Aorta (tissue), 5 donors: ENCODE measurements around the gene METAP1D. TPM values are rescaled to one million over a fixed set of nuclear protein-coding genes. Genes with fewer than 3 reads are reported as not detected.

ENCODE experiments used
- ATAC-seq: fragments of 200-7000 bp; cut with Tn5 transposase; one replicate; pipeline ENCODE4 v1.9.1; 2022; ENCODE audit warnings: moderate library complexity; ENCODE audit not compliant: low FRiP score
- DNase-seq, 2 donors: peaks; one replicate each; pipeline ENCODE4 v3.0.0-alpha.2; 2020
- H3K27ac ChIP-seq, 2 donors: one replicate each; pipeline ENCODE4 v1.5.1; 2013; ENCODE audit warnings: low read length in 2 of 2, mild to moderate bottlenecking in 2 of 2, moderate library complexity in 2 of 2, control low read depth in 1 of 2, inconsistent platforms in 1 of 2, low read depth in 1 of 2
- H3K27me3 ChIP-seq, 2 donors: one replicate each; pipeline ENCODE4 v1.6.1; 2013; ENCODE audit warnings: control low read depth in 1 of 2, low read length in 1 of 2, mild to moderate bottlenecking in 1 of 2, moderate library complexity in 1 of 2; ENCODE audit not compliant: insufficient read depth in 2 of 2, control insufficient read depth in 1 of 2
- H3K36me3 ChIP-seq, 2 donors: one replicate each; pipeline ENCODE4 v1.6.1; 2013; ENCODE audit warnings: control low read depth in 1 of 2, low read length in 1 of 2, mild to moderate bottlenecking in 1 of 2; ENCODE audit not compliant: insufficient read depth in 2 of 2, control insufficient read depth in 1 of 2
- H3K4me1 ChIP-seq, 2 donors: one replicate each; pipeline ENCODE4 v1.6.1; 2013; ENCODE audit warnings: low read length in 2 of 2, control low read depth in 1 of 2, mild to moderate bottlenecking in 1 of 2, moderate library complexity in 1 of 2; ENCODE audit not compliant: insufficient read depth in 2 of 2, control insufficient read depth in 1 of 2
- H3K4me3 ChIP-seq, 2 donors: one replicate each; pipeline ENCODE4 v1.5.1; 2013; ENCODE audit warnings: low read length in 2 of 2, control low read depth in 1 of 2, mild to moderate bottlenecking in 1 of 2
- H3K9me3 ChIP-seq: one replicate; pipeline ENCODE4 v1.6.1; 2013; ENCODE audit warnings: mild to moderate bottlenecking, low read length; ENCODE audit not compliant: control insufficient read depth
- WGBS, 2 donors: extraction: QIAGEN DNeasy Blood & Tissue Kit; methylation state at CpG; one replicate each; pipeline ENCODE4 v1.1.7; 2013; 5-methylcytosine and 5-hydroxymethylcytosine counted together
- intact Hi-C, 2 donors: fragments of 100-400 bp; cut with DNase I; formaldehyde crosslinking; loops; one replicate each; pipeline versions ENCODE4 v1.14.2 to v1.15.0; 2022
- polyA plus RNA-seq, 2 donors: library from polyadenylated mRNA; stranded (reverse); fragments of 200-250 nt; gene quantifications; one replicate each; pipeline ENCODE4 v1.2.3, GENCODE V29; 2013
- total RNA-seq, 2 donors: library from RNA; stranded (reverse); fragmentation: NEBNext Ultra II Directional; extraction: Animal tissue kit (Norgen Biotek cat#: 25700); gene quantifications; one replicate each; pipeline ENCODE4 v1.2.1, GENCODE V29; 2021
- donor health status: healthy with polysubstance abuse.
- donor health status: Bipolar disorder and iron deficiency.
- donor health status: DM: no; HTN: no; CAD: no.
- donor health status: DM: no; HTN: no; CAD: no.
- donor health status: DM: yes; HTN: yes; CAD: no.

METAP1D gene
- total and polyA plus RNA-seq, 4 donors = 2.9 to 8.0 (median 4.2) TPM

GRCh38 chr2:172074254-172074653 lies 74.5 kb downstream of the METAP1D start:
- ATAC-seq = no peak
- WGBS, 2 donors = 98% methylated on average over 1 of the region's 1 CpG
- DNase-seq = no peak
- H3K9me3 ChIP-seq = no peaks in the 10 kb centered on the region
- H3K27me3 ChIP-seq = no peaks in the 10 kb centered on the region
- H3K4me3 ChIP-seq = no peak overlapping the region
- no peaks in the 10 kb centered on the region for H3K4me1 ChIP-seq
- no peak overlapping the region for H3K27ac ChIP-seq
- no peaks in the 10 kb centered on the region for H3K36me3 ChIP-seq
- intact Hi-C loops = no loop called here

- DNase-seq = no peak
- Histone ChIP-seq H3K27ac (no peak overlapping the region), H3K4me1 (no peaks in the 10 kb centered on the region), H3K4me3 (no peak overlapping the region), H3K9me3 (no peaks in the 10 kb centered on the region), H3K27me3 (no peaks in the 10 kb centered on the region), H3K36me3 (no peaks in the 10 kb centered on the region)
- intact Hi-C loops = no loop called here
- WGBS, 2 donors = 95% methylated on average over 5 of the region's 5 CpGs
- no peak for ATAC-seq
These were observed 79.7 kb downstream of the METAP1D start for GRCh38 chr2:172079416-172079815.

- ATAC-seq = no peak
- H3K27ac ChIP-seq = no peak overlapping the region
- WGBS, 2 donors = 57 to 60% methylated on average over 38 of the region's 38 CpGs
- DNase-seq = peak in 1 of 2 donors; percentile 72
- H3K27me3 ChIP-seq = no peaks in the 10 kb centered on the region
- H3K4me3 ChIP-seq = no peak overlapping the region
- H3K9me3 ChIP-seq = no peaks in the 10 kb centered on the region
- intact Hi-C loops = no loop called here
- H3K4me1 ChIP-seq = no peaks in the 10 kb centered on the region
- H3K36me3 ChIP-seq = no peaks in the 10 kb centered on the region
These were observed 80.3 kb downstream of the METAP1D start for GRCh38 chr2:172079838-172080640.

- Histone ChIP-seq H3K27me3 (no peaks in the 10 kb centered on the region), H3K4me1 (no peaks in the 10 kb centered on the region), H3K9me3 (no peaks in the 10 kb centered on the region), H3K27ac (no peak overlapping the region), H3K4me3 (no peak overlapping the region), H3K36me3 (no peaks in the 10 kb centered on the region)
- peak in 1 of 2 donors; percentile 24 for DNase-seq
- intact Hi-C loops = no loop called here
- no peak for ATAC-seq
- WGBS, 2 donors = 29 to 34% methylated on average over 25 of the region's 25 CpGs
These were observed 81.0 kb downstream of the METAP1D start for GRCh38 chr2:172080641-172081220.

GRCh38 chr2:172081221-172082022 lies 81.7 kb downstream of the METAP1D start:
- DNase-seq (peak in 1 of 2 donors; percentile 54), ATAC-seq (no peak)
- 15 to 25% methylated on average over 36 of the region's 36 CpGs for WGBS, 2 donors
- no peaks in the 10 kb centered on the region for H3K4me1 ChIP-seq
- H3K4me3 ChIP-seq = no peak overlapping the region
- H3K27me3 ChIP-seq = no peaks in the 10 kb centered on the region
- H3K9me3 ChIP-seq = no peaks in the 10 kb centered on the region
- no peaks in the 10 kb centered on the region for H3K36me3 ChIP-seq
- no peak overlapping the region for H3K27ac ChIP-seq
- intact Hi-C loops = no loop called here

- no peaks in the 10 kb centered on the region for H3K27me3 ChIP-seq
- H3K36me3 ChIP-seq = no peaks in the 10 kb centered on the region
- intact Hi-C loops = no loop called here
- ATAC-seq (no peak), DNase-seq (peak in 1 of 2 donors; percentile 30)
- WGBS, 2 donors = 17 to 23% methylated on average over 14 of the region's 14 CpGs
- H3K4me3 ChIP-seq = no peak overlapping the region
- H3K27ac ChIP-seq = no peak overlapping the region
- no peaks in the 10 kb centered on the region for H3K9me3 ChIP-seq
- H3K4me1 ChIP-seq = no peaks in the 10 kb centered on the region
These were observed 82.6 kb downstream of the METAP1D start for GRCh38 chr2:172082105-172082943.

- DNase-seq (peak in 1 of 2 donors; percentile 79), ATAC-seq (no peak)
- no peaks in the 10 kb centered on the region for H3K36me3 ChIP-seq
- peaks cover 0 to 3% of the 10 kb centered on the region in 2 donors for H3K27me3 ChIP-seq
- H3K4me3 ChIP-seq = no peak overlapping the region
- no peak overlapping the region for H3K27ac ChIP-seq
- H3K9me3 ChIP-seq = no peaks in the 10 kb centered on the region
- H3K4me1 ChIP-seq = no peaks in the 10 kb centered on the region
- intact Hi-C loops = no loop called here
- 16 to 18% methylated on average over 42 of the region's 42 CpGs for WGBS, 2 donors
These were observed 83.3 kb downstream of the METAP1D start for GRCh38 chr2:172082944-172083627.
